Measurements from ENCODE around the gene PNPLA7. TPM values are rescaled to one million over a fixed set of nuclear protein-coding genes. Genes with fewer than 3 reads are reported as not detected.

Gene PNPLA7
- total and polyA plus RNA-seq, 3 experiments from 2014 or later, result 0.79 to 2.4 (median 2.0) TPM

- Mint-ChIP-seq H3K27ac (no peak overlapping the region), H3K27me3 (no peaks in the 10 kb centered on the region), H3K4me1 (peaks cover 7 to 11% (median 8%) of the 10 kb centered on the region in 3 donors), H3K36me3 (peaks cover 0 to 1% (median 0%) of the 10 kb centered on the region in 3 donors), H3K9me3 (no peaks in the 10 kb centered on the region), H3K4me3 (no peak overlapping the region)
- CTCF ChIA-PET, result no interaction called here
- peak in 1 of 5 donors; percentile 38 for DNase-seq
- Histone ChIP-seq H3K36me3 (ENCODE audit: insufficient read depth, low read length) (no peaks in the 10 kb centered on the region), H3K4me1 (ENCODE audit: insufficient read depth, low read length) (no peaks in the 10 kb centered on the region), H3K4me3 (ENCODE audit: low read length) (no peak overlapping the region), H3K9me3 (ENCODE audit: low read length) (no peaks in the 10 kb centered on the region), H3K27me3 (ENCODE audit: insufficient read depth, low read length, poor library complexity, severe bottlenecking) (no peaks in the 10 kb centered on the region), H3K27ac (ENCODE audit: low read depth, low read length) (peak overlapping the region; percentile 24)
- POLR2A ChIA-PET, result no interaction called here
Observed at GRCh38 chr9:137492464-137493363, 57.5 kb downstream of the PNPLA7 start.

GRCh38 chr9:137491735-137492432 is 58.3 kb downstream of the PNPLA7 start:
- no peaks in the 10 kb centered on the region for H3K27me3 ChIP-seq (ENCODE audit: insufficient read depth, low read length, poor library complexity, severe bottlenecking)
- peak overlapping the region; percentile 39 for H3K27ac ChIP-seq (ENCODE audit: low read depth, low read length)
- CTCF ChIA-PET, result no interaction called here
- H3K4me3 Mint-ChIP-seq, result no peak overlapping the region
- DNase-seq, result peak in 1 of 5 donors; percentile 38
- H3K36me3 Mint-ChIP-seq, result peaks cover 0 to 1% (median 0%) of the 10 kb centered on the region in 3 donors
- no peaks in the 10 kb centered on the region for H3K36me3 ChIP-seq (ENCODE audit: insufficient read depth, low read length)
- peak overlapping the region in 1 of 8 donors; percentile 43 for H3K27ac Mint-ChIP-seq
- peaks cover 7 to 11% (median 8%) of the 10 kb centered on the region in 3 donors for H3K4me1 Mint-ChIP-seq
- POLR2A ChIA-PET, result interaction anchor here (0.6 kb wide), 1 partner anchor 58 kb away, joined by 10 read pairs; no protein-coding TSS in a partner anchor
- no peaks in the 10 kb centered on the region for H3K27me3 Mint-ChIP-seq
- H3K9me3 ChIP-seq (ENCODE audit: low read length), result no peaks in the 10 kb centered on the region
- H3K4me3 ChIP-seq (ENCODE audit: low read length), result no peak overlapping the region
- no peaks in the 10 kb centered on the region for H3K9me3 Mint-ChIP-seq
- H3K4me1 ChIP-seq (ENCODE audit: insufficient read depth, low read length), result no peaks in the 10 kb centered on the region

- no peak overlapping the region for H3K4me3 Mint-ChIP-seq
- H3K9me3 Mint-ChIP-seq, result no peaks in the 10 kb centered on the region
- H3K4me1 Mint-ChIP-seq, result peaks cover 7 to 11% (median 8%) of the 10 kb centered on the region in 3 donors
- CTCF ChIA-PET, result no interaction called here
- Histone ChIP-seq H3K27me3 (ENCODE audit: insufficient read depth, low read length, poor library complexity, severe bottlenecking) (no peaks in the 10 kb centered on the region), H3K4me3 (ENCODE audit: low read length) (no peak overlapping the region), H3K27ac (ENCODE audit: low read depth, low read length) (peak overlapping the region; percentile 39), H3K9me3 (ENCODE audit: low read length) (no peaks in the 10 kb centered on the region), H3K36me3 (ENCODE audit: insufficient read depth, low read length) (no peaks in the 10 kb centered on the region), H3K4me1 (ENCODE audit: insufficient read depth, low read length) (no peaks in the 10 kb centered on the region)
- POLR2A ChIA-PET, result no interaction called here
- peaks cover 0 to 1% (median 0%) of the 10 kb centered on the region in 3 donors for H3K36me3 Mint-ChIP-seq
- peak overlapping the region in 2 of 8 donors; percentile 23 to 52 for H3K27ac Mint-ChIP-seq
- DNase-seq, result no peak
- no peaks in the 10 kb centered on the region for H3K27me3 Mint-ChIP-seq
Observed at GRCh38 chr9:137490532-137491186, 59.5 kb downstream of the PNPLA7 start.

- H3K36me3 ChIP-seq (ENCODE audit: insufficient read depth, low read length), result no peaks in the 10 kb centered on the region
- Mint-ChIP-seq H3K27ac (no peak overlapping the region), H3K27me3 (no peaks in the 10 kb centered on the region), H3K36me3 (peaks cover 0 to 1% (median 0%) of the 10 kb centered on the region in 3 donors), H3K4me1 (peaks cover 5 to 8% (median 8%) of the 10 kb centered on the region in 3 donors), H3K9me3 (no peaks in the 10 kb centered on the region), H3K4me3 (no peak overlapping the region)
- H3K4me3 ChIP-seq (ENCODE audit: low read length), result no peak overlapping the region
- no peaks in the 10 kb centered on the region for H3K27me3 ChIP-seq (ENCODE audit: insufficient read depth, low read length, poor library complexity, severe bottlenecking)
- H3K27ac ChIP-seq (ENCODE audit: low read depth, low read length), result no peak overlapping the region
- no peak for DNase-seq
- POLR2A ChIA-PET, result no interaction called here
- CTCF ChIA-PET, result interaction anchor here (1.0 kb wide), 1 partner anchor 14 kb away, joined by 3 read pairs; no protein-coding TSS in a partner anchor
- no peaks in the 10 kb centered on the region for H3K9me3 ChIP-seq (ENCODE audit: low read length)
- H3K4me1 ChIP-seq (ENCODE audit: insufficient read depth, low read length), result no peaks in the 10 kb centered on the region
Observed at GRCh38 chr9:137488906-137489305, 61.3 kb downstream of the PNPLA7 start.

GRCh38 chr9:137488327-137488653 is 61.9 kb downstream of the PNPLA7 start:
- Histone ChIP-seq H3K9me3 (ENCODE audit: low read length) (no peaks in the 10 kb centered on the region), H3K4me1 (ENCODE audit: insufficient read depth, low read length) (no peaks in the 10 kb centered on the region), H3K36me3 (ENCODE audit: insufficient read depth, low read length) (no peaks in the 10 kb centered on the region), H3K27me3 (ENCODE audit: insufficient read depth, low read length, poor library complexity, severe bottlenecking) (no peaks in the 10 kb centered on the region), H3K4me3 (ENCODE audit: low read length) (no peak overlapping the region), H3K27ac (ENCODE audit: low read depth, low read length) (no peak overlapping the region)
- CTCF ChIA-PET, result interaction anchor here (1.0 kb wide), 1 partner anchor 13 kb away, joined by 3 read pairs; no protein-coding TSS in a partner anchor
- no peaks in the 10 kb centered on the region for H3K9me3 Mint-ChIP-seq
- no peaks in the 10 kb centered on the region for H3K27me3 Mint-ChIP-seq
- no peak overlapping the region for H3K27ac Mint-ChIP-seq
- H3K36me3 Mint-ChIP-seq, result peaks cover 0 to 1% (median 0%) of the 10 kb centered on the region in 3 donors
- no peak overlapping the region for H3K4me3 Mint-ChIP-seq
- POLR2A ChIA-PET, result no interaction called here
- no peak for DNase-seq
- H3K4me1 Mint-ChIP-seq, result peaks cover 5 to 8% (median 8%) of the 10 kb centered on the region in 3 donors

- Histone ChIP-seq H3K27me3 (ENCODE audit: insufficient read depth, low read length, poor library complexity, severe bottlenecking) (no peaks in the 10 kb centered on the region), H3K4me3 (ENCODE audit: low read length) (no peak overlapping the region), H3K4me1 (ENCODE audit: insufficient read depth, low read length) (no peaks in the 10 kb centered on the region), H3K36me3 (ENCODE audit: insufficient read depth, low read length) (no peaks in the 10 kb centered on the region), H3K9me3 (ENCODE audit: low read length) (no peaks in the 10 kb centered on the region), H3K27ac (ENCODE audit: low read depth, low read length) (no peak overlapping the region)
- Mint-ChIP-seq H3K4me3 (no peak overlapping the region), H3K36me3 (peaks cover 0 to 1% (median 0%) of the 10 kb centered on the region in 3 donors), H3K27ac (no peak overlapping the region), H3K27me3 (no peaks in the 10 kb centered on the region), H3K9me3 (no peaks in the 10 kb centered on the region), H3K4me1 (peaks cover 5 to 8% (median 8%) of the 10 kb centered on the region in 3 donors)
- POLR2A ChIA-PET, result no interaction called here
- CTCF ChIA-PET, result interaction anchor here (1.0 kb wide), 1 partner anchor 13 kb away, joined by 3 read pairs; no protein-coding TSS in a partner anchor
- DNase-seq, result no peak
Observed at GRCh38 chr9:137487454-137488326, 62.5 kb downstream of the PNPLA7 start.

- POLR2A ChIA-PET, result no interaction called here
- Histone ChIP-seq H3K4me1 (ENCODE audit: insufficient read depth, low read length) (no peaks in the 10 kb centered on the region), H3K9me3 (ENCODE audit: low read length) (no peaks in the 10 kb centered on the region), H3K4me3 (ENCODE audit: low read length) (no peak overlapping the region), H3K36me3 (ENCODE audit: insufficient read depth, low read length) (no peaks in the 10 kb centered on the region), H3K27me3 (ENCODE audit: insufficient read depth, low read length, poor library complexity, severe bottlenecking) (no peaks in the 10 kb centered on the region), H3K27ac (ENCODE audit: low read depth, low read length) (no peak overlapping the region)
- H3K9me3 Mint-ChIP-seq, result no peaks in the 10 kb centered on the region
- H3K36me3 Mint-ChIP-seq, result peaks cover 0 to 1% (median 0%) of the 10 kb centered on the region in 3 donors
- no peak overlapping the region for H3K4me3 Mint-ChIP-seq
- H3K27ac Mint-ChIP-seq, result no peak overlapping the region
- no peak for DNase-seq
- no peaks in the 10 kb centered on the region for H3K27me3 Mint-ChIP-seq
- CTCF ChIA-PET, result no interaction called here
- peaks cover 2 to 12% (median 8%) of the 10 kb centered on the region in 3 donors for H3K4me1 Mint-ChIP-seq
Observed at GRCh38 chr9:137486545-137487453, 63.4 kb downstream of the PNPLA7 start.
